ENCODE data around the gene KLHDC7B. TPM values are rescaled to one million over a fixed set of nuclear protein-coding genes. Genes with fewer than 3 reads are reported as not detected.
A peak's percentile ranks its signal among the peaks of the same experiment; 100 is the strongest.
"Not testable (repeated sequence)": the region's sequence is repeated elsewhere in the genome, so short reads cannot be mapped to it uniquely, and the experiment has no call there.

The KLHDC7B gene
- total RNA-seq, 4 donors from 2014 or later, result 0.90 TPM; not detected in 3

DNA sequence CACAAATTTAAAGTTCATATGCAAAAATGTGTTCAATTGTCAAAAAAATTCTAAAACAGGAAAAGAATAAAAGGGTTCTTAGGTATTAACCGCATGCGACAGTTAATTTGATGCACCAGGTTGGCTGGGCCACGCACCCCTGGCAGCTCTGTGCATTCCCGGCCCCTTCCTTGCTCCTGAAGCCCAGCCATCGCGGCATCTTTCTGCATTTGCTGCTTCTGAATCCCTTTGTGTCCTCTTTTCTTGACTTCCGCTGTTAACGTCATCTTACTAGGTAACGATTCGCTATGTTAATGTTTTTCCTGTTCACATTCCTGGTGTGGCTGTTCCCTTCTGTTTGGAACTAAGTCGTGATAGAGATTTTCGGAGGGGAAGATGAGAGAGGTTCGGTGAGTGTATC is 7.9 kb upstream of the KLHDC7B start:
- H3K27me3 ChIP-seq, result peaks cover 0 to 26% of the 10 kb centered on the region in 2 donors
- no peaks in the 10 kb centered on the region for H3K9me3 ChIP-seq
- peak overlapping the region in 3 of 4 donors; percentile 80 to 89 (median 82) for H3K27ac ChIP-seq
- H3K36me3 ChIP-seq, result no peaks in the 10 kb centered on the region
- no peak overlapping the region for H3K4me3 ChIP-seq
- no peak for TF ChIP-seq EP300 (IDR thresholded peaks at IDR 0.05)
- peaks cover 0 to 30% (median 17%) of the 10 kb centered on the region in 4 donors for H3K4me1 ChIP-seq
- DNase-seq (ENCODE audit: low spot score in 2 of 2), result no peak
- WGBS, 2 donors, result 80 to 84% methylated on average over 13 of the region's 13 CpGs

GRCh38 chr22:50540381-50540780 is 5.3 kb upstream of the KLHDC7B start:
- WGBS, 2 donors, result 82 to 85% methylated on average over 10 of the region's 10 CpGs
- Histone ChIP-seq H3K27ac (peak overlapping the region in 3 of 4 donors; percentile 80 to 89 (median 83)), H3K36me3 (no peaks in the 10 kb centered on the region), H3K4me3 (no peak overlapping the region), H3K4me1 (peaks cover 0 to 37% (median 25%) of the 10 kb centered on the region in 4 donors), H3K27me3 (peaks cover 0 to 18% of the 10 kb centered on the region in 2 donors), H3K9me3 (no peaks in the 10 kb centered on the region)
- TF ChIP-seq EP300 (IDR thresholded peaks at IDR 0.05) (no peak), POLR2A (IDR thresholded peaks at IDR 0.05) (no peak)
- TF ChIP-seq, protein P1, sequence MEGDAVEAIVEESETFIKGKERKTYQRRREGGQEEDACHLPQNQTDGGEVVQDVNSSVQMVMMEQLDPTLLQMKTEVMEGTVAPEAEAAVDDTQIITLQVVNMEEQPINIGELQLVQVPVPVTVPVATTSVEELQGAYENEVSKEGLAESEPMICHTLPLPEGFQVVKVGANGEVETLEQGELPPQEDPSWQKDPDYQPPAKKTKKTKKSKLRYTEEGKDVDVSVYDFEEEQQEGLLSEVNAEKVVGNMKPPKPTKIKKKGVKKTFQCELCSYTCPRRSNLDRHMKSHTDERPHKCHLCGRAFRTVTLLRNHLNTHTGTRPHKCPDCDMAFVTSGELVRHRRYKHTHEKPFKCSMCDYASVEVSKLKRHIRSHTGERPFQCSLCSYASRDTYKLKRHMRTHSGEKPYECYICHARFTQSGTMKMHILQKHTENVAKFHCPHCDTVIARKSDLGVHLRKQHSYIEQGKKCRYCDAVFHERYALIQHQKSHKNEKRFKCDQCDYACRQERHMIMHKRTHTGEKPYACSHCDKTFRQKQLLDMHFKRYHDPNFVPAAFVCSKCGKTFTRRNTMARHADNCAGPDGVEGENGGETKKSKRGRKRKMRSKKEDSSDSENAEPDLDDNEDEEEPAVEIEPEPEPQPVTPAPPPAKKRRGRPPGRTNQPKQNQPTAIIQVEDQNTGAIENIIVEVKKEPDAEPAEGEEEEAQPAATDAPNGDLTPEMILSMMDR (IDR thresholded peaks at IDR 0.05), result no peak
- no peak for DNase-seq (ENCODE audit: low spot score in 2 of 2)

DNA sequence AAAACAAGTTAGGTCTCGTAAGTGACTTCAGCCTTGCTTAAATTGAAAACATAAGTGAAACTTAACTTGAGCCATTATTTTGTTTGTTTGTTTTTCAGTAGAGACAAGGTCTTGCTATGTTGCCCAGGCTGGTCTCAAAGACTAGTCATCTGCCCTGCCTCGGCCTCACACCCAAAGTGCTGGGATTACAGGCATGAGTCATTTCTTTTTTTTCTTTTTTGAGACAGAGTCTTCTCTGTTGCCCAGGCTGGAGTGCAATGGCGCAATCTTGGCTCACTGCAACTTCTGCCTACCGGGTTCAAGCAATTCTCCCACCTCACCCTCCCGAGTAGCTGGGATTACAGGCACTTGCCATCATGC is 4.1 kb upstream of the KLHDC7B start:
- Histone ChIP-seq H3K27me3 (peaks cover 0 to 31% of the 10 kb centered on the region in 2 donors), H3K27ac (peak overlapping the region in 3 of 4 donors; percentile 41 to 89 (median 83)), H3K4me1 (peaks cover 0 to 37% (median 25%) of the 10 kb centered on the region in 4 donors)
- not testable (repeated sequence) for H3K36me3 ChIP-seq; H3K4me3 ChIP-seq; H3K9me3 ChIP-seq; DNase-seq (ENCODE audit: low spot score in 2 of 2)
- WGBS, 2 donors, result 39 to 53% methylated on average over 5 of the region's 5 CpGs
- TF ChIP-seq EP300 (IDR thresholded peaks at IDR 0.05), result peak in 1 of 2 donors; percentile 62

GRCh38 chr22:50542416-50542927 is 3.2 kb upstream of the KLHDC7B start:
- Histone ChIP-seq H3K9me3 (no peaks in the 10 kb centered on the region), H3K27me3 (peaks cover 0 to 37% of the 10 kb centered on the region in 2 donors), H3K4me1 (peaks cover 0 to 46% (median 25%) of the 10 kb centered on the region in 4 donors), H3K4me3 (no peak overlapping the region), H3K27ac (peak overlapping the region in 1 of 4 donors; percentile 89), H3K36me3 (no peaks in the 10 kb centered on the region)
- 90 to 92% methylated on average over 19 of the region's 19 CpGs for WGBS, 2 donors
- no peak for TF ChIP-seq EP300 (IDR thresholded peaks at IDR 0.05)
- TF ChIP-seq, protein P1 (IDR thresholded peaks at IDR 0.05), result no peak
- TF ChIP-seq POLR2A (IDR thresholded peaks at IDR 0.05), result no peak
- DNase-seq (ENCODE audit: low spot score in 2 of 2), result no peak

DNA sequence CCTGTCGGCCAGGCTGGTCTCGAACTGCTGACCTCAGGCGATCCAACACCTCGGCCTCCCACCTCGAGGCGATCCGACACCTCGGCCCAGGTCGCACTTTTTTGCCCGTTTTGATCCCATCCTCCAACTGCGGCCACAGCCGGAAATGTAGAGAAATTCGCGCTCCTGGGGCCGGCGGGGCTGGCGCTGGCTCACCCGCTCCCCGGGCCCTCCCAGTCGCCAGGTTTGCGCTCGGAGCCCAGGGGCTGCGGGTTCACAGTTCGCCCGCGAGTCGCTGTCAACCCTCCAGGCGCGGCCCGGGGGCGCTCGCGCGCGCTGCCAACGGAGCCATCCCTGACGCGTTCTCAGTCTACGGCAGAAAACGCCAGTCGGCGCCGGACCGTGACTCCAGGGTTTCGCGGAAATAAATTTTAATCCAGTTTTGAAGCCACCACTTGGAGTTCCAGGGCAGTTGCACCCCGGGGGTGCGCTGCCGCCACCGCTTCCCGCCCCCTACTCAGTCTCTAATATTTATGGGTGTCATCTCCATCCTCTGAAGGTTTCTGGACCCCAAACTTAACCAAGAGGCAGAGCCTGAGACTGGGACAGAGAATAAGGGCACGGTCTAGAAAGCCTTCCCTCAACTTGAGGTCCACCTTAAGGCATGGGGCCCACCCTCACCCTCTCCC is 1.5 kb upstream of the KLHDC7B start:
- Histone ChIP-seq H3K36me3 (no peaks in the 10 kb centered on the region), H3K4me3 (peak overlapping the region in 3 of 4 donors; percentile 26 to 36 (median 29)), H3K27ac (peak overlapping the region in 2 of 4 donors; percentile 32 to 59), H3K9me3 (no peaks in the 10 kb centered on the region), H3K4me1 (peaks cover 0 to 52% (median 26%) of the 10 kb centered on the region in 4 donors), H3K27me3 (peaks cover 0 to 55% of the 10 kb centered on the region in 2 donors)
- DNase-seq (ENCODE audit: low spot score in 2 of 2), result peak; percentile 42 to 52
- TF ChIP-seq POLR2A (IDR thresholded peaks at IDR 0.05) (peak in 1 of 2 donors; percentile 12), EP300 (IDR thresholded peaks at IDR 0.05) (peak in 1 of 2 donors; percentile 6)
- TF ChIP-seq, protein P1 (IDR thresholded peaks at IDR 0.05), result peak; percentile 44 to 62 (median 53)
- WGBS, 2 donors, result 8 to 9% methylated on average over 26 to 35 of the region's 52 CpGs

GRCh38 chr22:50544746-50545253 is 899 bp upstream of the KLHDC7B start:
- Histone ChIP-seq H3K27me3 (peaks cover 0 to 61% of the 10 kb centered on the region in 2 donors), H3K4me3 (peak overlapping the region in 1 of 4 donors; percentile 26), H3K4me1 (peaks cover 0 to 49% (median 23%) of the 10 kb centered on the region in 4 donors), H3K27ac (peak overlapping the region in 2 of 4 donors; percentile 32 to 59), H3K9me3 (no peaks in the 10 kb centered on the region), H3K36me3 (no peaks in the 10 kb centered on the region)
- DNase-seq (ENCODE audit: low spot score in 2 of 2), result no peak
- TF ChIP-seq, protein P1 (IDR thresholded peaks at IDR 0.05), result no peak
- no peak for TF ChIP-seq EP300 (IDR thresholded peaks at IDR 0.05)
- TF ChIP-seq POLR2A (IDR thresholded peaks at IDR 0.05), result no peak
- 72 to 83% methylated on average over 3 to 5 of the region's 5 CpGs for WGBS, 2 donors

Data from tibial nerve (tissue), 4 donors.